Neural crest cell (in vitro differentiated cells): Measurements from ENCODE around the gene LCN10. TPM values are rescaled to one million over a fixed set of nuclear protein-coding genes. Genes with fewer than 3 reads are reported as not detected.

Experiments used
- DNase-seq: peaks from one replicate; pipeline ENCODE4 v3.0.0; 2021; ENCODE audit warnings: low read depth, mixed read lengths, low spot score
- H3K27ac Mint-ChIP-seq: one replicate; pipeline ENCODE4 v1.8.0; 2021; ENCODE audit warnings: mild to moderate bottlenecking, mixed read lengths; ENCODE audit not compliant: unreplicated experiment
- H3K27me3 Mint-ChIP-seq: 2 replicates; pipeline ENCODE4 v1.8.0; 2021; ENCODE audit warnings: low read depth, mild to moderate bottlenecking, mixed read lengths
- H3K36me3 Mint-ChIP-seq: 2 replicates; pipeline ENCODE4 v1.8.0; 2021; ENCODE audit warnings: low read depth, mild to moderate bottlenecking, mixed read lengths
- H3K4me1 Mint-ChIP-seq: 2 replicates; pipeline ENCODE4 v1.8.0; 2021; ENCODE audit warnings: mixed read lengths
- H3K4me3 Mint-ChIP-seq: one replicate; pipeline ENCODE4 v1.8.0; 2021; ENCODE audit warnings: mild to moderate bottlenecking, mixed read lengths
- H3K9me3 Mint-ChIP-seq: 2 replicates; pipeline ENCODE4 v1.8.0; 2021; ENCODE audit warnings: mixed read lengths
- CTCF ChIP-seq: fragments of 200-600 bp; sonication (generic); conservative IDR thresholded peaks from 2 replicates; pipeline ENCODE4 v1.5.0; 2021; ENCODE audit warnings: antibody characterized with exemption, mild to moderate bottlenecking
- total RNA-seq: library from RNA; stranded (reverse); gene quantifications from 2 replicates; pipeline ENCODE4 v1.2.1, GENCODE V29; 2021

The LCN10 gene
- total RNA-seq, 1 donor from 2014 or later, result not detected

GRCh38 chr9:136740491-136740890 is 2.2 kb downstream of the LCN10 start:
- Mint-ChIP-seq H3K4me3 (no peak overlapping the region), H3K27ac (no peak overlapping the region), H3K4me1 (no peaks in the 10 kb centered on the region), H3K9me3 (no peaks in the 10 kb centered on the region), H3K36me3 (no peaks in the 10 kb centered on the region), H3K27me3 (no peaks in the 10 kb centered on the region)
- no peak for TF ChIP-seq CTCF
- no peak for DNase-seq

DNA sequence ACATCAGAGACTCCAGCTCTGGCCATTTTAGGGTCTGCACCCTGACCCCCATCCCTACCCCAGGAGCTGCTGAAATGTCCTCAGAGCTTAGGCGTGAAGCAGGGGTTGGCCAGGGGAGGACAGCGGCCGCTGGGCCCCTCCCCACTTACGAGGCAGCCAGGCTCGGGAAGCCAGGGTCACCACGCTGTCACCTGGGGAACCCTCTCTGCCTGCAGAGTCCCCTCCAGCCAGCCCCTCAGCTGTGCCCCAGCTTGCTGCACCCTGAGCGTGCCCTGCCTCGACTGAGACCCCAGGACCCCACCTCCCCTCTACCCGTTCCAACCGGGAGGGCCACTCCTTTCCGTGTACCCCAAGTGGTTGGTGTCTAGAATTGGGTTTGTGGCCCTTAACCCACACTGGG is 2.7 kb downstream of the LCN10 start:
- no peak overlapping the region for H3K4me3 Mint-ChIP-seq
- H3K9me3 Mint-ChIP-seq, result no peaks in the 10 kb centered on the region
- H3K27ac Mint-ChIP-seq, result no peak overlapping the region
- DNase-seq, result no peak
- no peaks in the 10 kb centered on the region for H3K27me3 Mint-ChIP-seq
- H3K4me1 Mint-ChIP-seq, result no peaks in the 10 kb centered on the region
- no peak for TF ChIP-seq CTCF
- H3K36me3 Mint-ChIP-seq, result no peaks in the 10 kb centered on the region

DNA sequence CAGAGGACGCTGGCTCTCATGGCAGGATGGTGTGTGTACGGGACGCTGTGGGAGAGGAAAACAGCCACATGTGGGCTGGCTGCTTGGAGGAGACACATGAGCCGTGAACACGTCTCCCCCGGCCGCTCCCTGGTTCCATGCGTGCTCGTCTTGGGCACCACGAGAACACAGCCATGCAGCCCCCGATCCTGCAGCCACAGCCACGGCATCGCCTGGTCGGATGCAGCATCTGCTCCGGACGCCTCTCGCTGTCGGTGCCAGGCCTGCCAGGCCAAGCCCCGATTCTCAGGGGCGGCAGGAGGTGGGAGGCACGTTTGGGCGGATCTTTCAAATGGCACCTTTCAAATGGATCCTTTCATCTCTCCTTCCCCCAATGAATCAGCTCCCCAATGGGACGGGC is 3.2 kb downstream of the LCN10 start:
- no peak for TF ChIP-seq CTCF
- no peaks in the 10 kb centered on the region for H3K27me3 Mint-ChIP-seq
- no peaks in the 10 kb centered on the region for H3K36me3 Mint-ChIP-seq
- no peaks in the 10 kb centered on the region for H3K4me1 Mint-ChIP-seq
- H3K9me3 Mint-ChIP-seq, result no peaks in the 10 kb centered on the region
- peak overlapping the region; percentile 27 for H3K27ac Mint-ChIP-seq
- H3K4me3 Mint-ChIP-seq, result no peak overlapping the region
- DNase-seq, result no peak

DNA sequence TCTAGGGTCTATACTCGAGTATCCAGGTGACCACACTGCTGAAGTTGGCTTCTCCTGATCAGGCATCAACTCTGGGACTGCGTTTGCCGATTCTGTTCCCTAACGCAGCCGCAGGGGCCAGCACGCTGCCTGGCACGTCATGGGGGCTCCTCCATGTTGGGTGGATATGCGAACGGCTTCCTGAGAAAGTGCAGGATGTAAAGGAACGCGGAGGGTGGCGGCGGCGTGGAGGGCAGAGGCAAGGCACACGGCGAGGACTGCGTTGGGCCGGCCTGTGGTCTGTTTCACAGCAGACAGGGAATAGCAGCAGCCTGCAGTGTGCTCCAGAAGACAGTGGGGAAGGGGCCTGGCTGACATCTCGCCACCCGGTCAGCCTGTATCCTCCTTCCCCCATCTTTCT is 3.8 kb downstream of the LCN10 start:
- DNase-seq, result no peak
- Mint-ChIP-seq H3K4me1 (no peaks in the 10 kb centered on the region), H3K27ac (no peak overlapping the region), H3K9me3 (no peaks in the 10 kb centered on the region), H3K36me3 (no peaks in the 10 kb centered on the region), H3K4me3 (no peak overlapping the region), H3K27me3 (peaks cover 2% of the 10 kb centered on the region)
- no peak for TF ChIP-seq CTCF

- no peak for TF ChIP-seq CTCF
- no peak for DNase-seq
- no peaks in the 10 kb centered on the region for H3K4me1 Mint-ChIP-seq
- H3K27me3 Mint-ChIP-seq, result peaks cover 2% of the 10 kb centered on the region
- no peaks in the 10 kb centered on the region for H3K36me3 Mint-ChIP-seq
- no peak overlapping the region for H3K27ac Mint-ChIP-seq
- H3K4me3 Mint-ChIP-seq, result no peak overlapping the region
- H3K9me3 Mint-ChIP-seq, result no peaks in the 10 kb centered on the region
Observed at GRCh38 chr9:136735812-136736480, 6.8 kb downstream of the LCN10 start.
